GM23248 (cell line): ENCODE results near the gene CBX8. TPM values are rescaled to one million over a fixed set of nuclear protein-coding genes. Genes with fewer than 3 reads are reported as not detected.

Experiments
- DNase-seq: peaks from one replicate; pipeline ENCODE4 v3.0.0-alpha.2; 2015
- H2AFZ ChIP-seq: fragments of 200-600 bp; sonication (generic); 2 replicates; pipeline ENCODE4 v1.6.1; 2016; ENCODE audit warnings: antibody characterized with exemption
- H3F3A ChIP-seq: fragments of 200-600 bp; sonication (generic); 2 replicates; pipeline ENCODE4 v1.6.1; 2016; ENCODE audit warnings: mild to moderate bottlenecking, antibody characterized with exemption, mixed run types; ENCODE audit not compliant: insufficient read depth
- H3K27ac ChIP-seq: fragments of 200-600 bp; sonication (generic); 2 replicates; pipeline ENCODE4 v1.5.1; 2016; ENCODE audit warnings: mild to moderate bottlenecking
- H3K27me3 ChIP-seq: fragments of 200-600 bp; sonication (generic); replicated peaks from 2 replicates; pipeline ENCODE4 v1.6.1; 2016; ENCODE audit warnings: mild to moderate bottlenecking; ENCODE audit not compliant: insufficient read depth
- H3K36me3 ChIP-seq: fragments of 200-600 bp; sonication (generic); 2 replicates; pipeline ENCODE4 v1.6.1; 2016; ENCODE audit warnings: low read depth, mild to moderate bottlenecking
- H3K4me1 ChIP-seq: fragments of 200-600 bp; sonication (generic); 2 replicates; pipeline ENCODE4 v1.6.1; 2016; ENCODE audit warnings: mild to moderate bottlenecking; ENCODE audit not compliant: insufficient read depth
- H3K4me2 ChIP-seq: fragments of 200-600 bp; sonication (generic); one replicate; pipeline ENCODE4 v1.6.1; 2016; ENCODE audit warnings: mild to moderate bottlenecking; ENCODE audit not compliant: unreplicated experiment
- H3K4me3 ChIP-seq: fragments of 200-600 bp; sonication (generic); 2 replicates; pipeline ENCODE4 v1.5.1; 2016; ENCODE audit warnings: mild to moderate bottlenecking
- H3K79me2 ChIP-seq: fragments of 200-600 bp; sonication (generic); 2 replicates; pipeline ENCODE4 v1.6.1; 2016; ENCODE audit warnings: mild to moderate bottlenecking; ENCODE audit not compliant: insufficient read depth
- H3K9ac ChIP-seq: fragments of 200-600 bp; sonication (generic); 2 replicates; pipeline ENCODE4 v1.6.1; 2016; ENCODE audit warnings: mild to moderate bottlenecking
- H3K9me2 ChIP-seq: fragments of 200-600 bp; sonication (generic); 2 replicates; pipeline ENCODE4 v1.6.1; 2016; ENCODE audit warnings: mixed run types, mild to moderate bottlenecking, moderate library complexity; ENCODE audit not compliant: insufficient read depth
- H3K9me3 ChIP-seq: fragments of 200-600 bp; sonication (generic); one replicate; pipeline ENCODE4 v1.6.1; 2017; ENCODE audit warnings: low read depth
- H4K20me1 ChIP-seq: fragments of 200-600 bp; sonication (generic); 2 replicates; pipeline ENCODE4 v1.6.0; 2016; ENCODE audit not compliant: insufficient read depth
- EZH2 ChIP-seq: fragments of 200-600 bp; sonication (generic); IDR thresholded peaks from 2 replicates; pipeline ENCODE4 v1.6.1; 2018; ENCODE audit warnings: antibody characterized with exemption, mild to moderate bottlenecking; ENCODE audit not compliant: insufficient read depth, poor library complexity, severe bottlenecking
- EZH2phosphoT487 ChIP-seq: fragments of 200-600 bp; sonication (generic); IDR thresholded peaks from 2 replicates; pipeline ENCODE4 v1.6.1; 2018; ENCODE audit warnings: antibody characterized with exemption, moderate library complexity, mild to moderate bottlenecking, low read depth; ENCODE audit not compliant: insufficient read depth
- WGBS, 2 experiments: methylation state at CpG; one replicate each; pipeline ENCODE4 v1.1.6; 2015 to 2017; ENCODE audit warnings: low lambda C conversion rate in 2 of 2, low coverage in 1 of 2; ENCODE audit errors: missing lambda C conversion rate in 2 of 2; 5-methylcytosine and 5-hydroxymethylcytosine counted together
- in situ Hi-C: fragments of 300-500 bp; cut with MboI; formaldehyde crosslinking; loops from 2 replicates; pipeline ENCODE4 v1.15.0; 2020
- polyA plus RNA-seq: library from polyadenylated mRNA; unstranded; fragments of >200 nt; fragmentation: Nextera tagmentation; extraction: Ambion mirVana; gene quantifications from 2 replicates; pipeline ENCODE4 v1.2.1, GENCODE V29; 2016
- total RNA-seq: library from RNA; depleted of rRNA; stranded (reverse); fragments of >200 nt; shearing (Covaris generic); gene quantifications from 2 replicates; pipeline ENCODE4 v1.2.3, GENCODE V29; 2014

Gene CBX8
- total and polyA plus RNA-seq, 2 experiments from 2014 or later, result 3.9 to 5.9 TPM

GRCh38 chr17:79785900-79786810, 10.7 kb downstream of the CBX8 start:
- H3K4me2 ChIP-seq, result no peak overlapping the region
- no peaks in the 10 kb centered on the region for H3K9me2 ChIP-seq
- no peak overlapping the region for H3K27ac ChIP-seq
- no peaks in the 10 kb centered on the region for H3F3A ChIP-seq
- H3K79me2 ChIP-seq, result no peaks in the 10 kb centered on the region
- TF ChIP-seq EZH2 (no peak), EZH2phosphoT487 (no peak)
- H2AFZ ChIP-seq, result no peak overlapping the region
- no peak overlapping the region for H3K4me3 ChIP-seq
- no peaks in the 10 kb centered on the region for H3K9me3 ChIP-seq
- peaks cover 44% of the 10 kb centered on the region for H3K27me3 ChIP-seq
- no peak overlapping the region for H3K9ac ChIP-seq
- H4K20me1 ChIP-seq, result no peaks in the 10 kb centered on the region
- H3K4me1 ChIP-seq, result no peaks in the 10 kb centered on the region
- WGBS, 2 experiments, result 80 to 82% methylated on average over 15 of the region's 15 CpGs
- DNase-seq, result no peak
- H3K36me3 ChIP-seq, result no peaks in the 10 kb centered on the region
- in situ Hi-C loops, result loop anchor here (10.0 kb wide), 1 partner anchor 209 kb away; no protein-coding TSS in a partner anchor

GRCh38 chr17:79785017-79785899, 11.6 kb downstream of the CBX8 start:
- no peak overlapping the region for H3K4me2 ChIP-seq
- DNase-seq, result no peak
- H3K9me2 ChIP-seq, result no peaks in the 10 kb centered on the region
- in situ Hi-C loops, result loop anchor here (10.0 kb wide), 1 partner anchor 210 kb away; no protein-coding TSS in a partner anchor
- peaks cover 35% of the 10 kb centered on the region for H3K27me3 ChIP-seq
- WGBS, 2 experiments, result 86% methylated on average over 17 of the region's 17 CpGs
- H3K9me3 ChIP-seq, result no peaks in the 10 kb centered on the region
- no peak overlapping the region for H3K4me3 ChIP-seq
- H3K27ac ChIP-seq, result no peak overlapping the region
- no peaks in the 10 kb centered on the region for H3F3A ChIP-seq
- no peak for TF ChIP-seq EZH2phosphoT487
- TF ChIP-seq EZH2, result no peak
- no peaks in the 10 kb centered on the region for H3K79me2 ChIP-seq
- no peaks in the 10 kb centered on the region for H3K4me1 ChIP-seq
- H3K9ac ChIP-seq, result no peak overlapping the region
- H4K20me1 ChIP-seq, result no peaks in the 10 kb centered on the region
- no peaks in the 10 kb centered on the region for H3K36me3 ChIP-seq
- no peak overlapping the region for H2AFZ ChIP-seq

- WGBS, 2 experiments, result 92 to 93% methylated on average over 14 to 29 of the region's 31 CpGs
- H3K36me3 ChIP-seq, result no peaks in the 10 kb centered on the region
- TF ChIP-seq EZH2phosphoT487 (no peak), EZH2 (no peak)
Measured at GRCh38 chr17:79784353-79785016, 12.4 kb downstream of the CBX8 start.

GRCh38 chr17:79783891-79784290, 13.0 kb downstream of the CBX8 start:
- Histone ChIP-seq H3K4me1 (no peaks in the 10 kb centered on the region), H3K27me3 (peaks cover 23% of the 10 kb centered on the region), H3K36me3 (no peaks in the 10 kb centered on the region), H3K9ac (no peak overlapping the region), H3K4me2 (no peak overlapping the region), H3K27ac (no peak overlapping the region), H4K20me1 (no peaks in the 10 kb centered on the region), H3K9me2 (no peaks in the 10 kb centered on the region), H3F3A (no peaks in the 10 kb centered on the region), H2AFZ (no peak overlapping the region), H3K4me3 (no peak overlapping the region), H3K9me3 (no peaks in the 10 kb centered on the region), H3K79me2 (no peaks in the 10 kb centered on the region)
- TF ChIP-seq EZH2phosphoT487 (no peak), EZH2 (no peak)
- in situ Hi-C loops, result loop anchor here (10.0 kb wide), 1 partner anchor 211 kb away; no protein-coding TSS in a partner anchor
- WGBS, 2 experiments, result 91 to 94% methylated on average over 14 to 18 of the region's 18 CpGs
- no peak for DNase-seq

More at GRCh38 chr17:79784353-79785016, 12.4 kb downstream of the CBX8 start:
- Histone ChIP-seq H4K20me1 (no peaks in the 10 kb centered on the region), H3K79me2 (no peaks in the 10 kb centered on the region), H3K4me2 (no peak overlapping the region), H3K27me3 (peaks cover 29% of the 10 kb centered on the region), H3K9me3 (no peaks in the 10 kb centered on the region), H3K9me2 (no peaks in the 10 kb centered on the region), H3K27ac (no peak overlapping the region), H2AFZ (no peak overlapping the region), H3K9ac (no peak overlapping the region), H3K4me3 (no peak overlapping the region), H3K4me1 (no peaks in the 10 kb centered on the region), H3F3A (no peaks in the 10 kb centered on the region)
- no peak for DNase-seq
- in situ Hi-C loops, result loop anchor here (10.0 kb wide), 1 partner anchor 210 kb away; no protein-coding TSS in a partner anchor
